Endothelial cell of umbilical vein (primary cell): ENCODE results near the gene HTR3E.

Experiments
- CTCF ChIP-seq, 2 donors: IDR thresholded peaks; 1 replicate in 1 of 2; 2 replicates in 1 of 2; pipeline ENCODE4 v1.5.1; 2011; ENCODE audit warnings: low read length in 2 of 2, mild to moderate bottlenecking in 2 of 2, moderate library complexity in 2 of 2, control low read depth in 1 of 2, inconsistent platforms in 1 of 2, low read depth in 1 of 2; ENCODE audit not compliant: insufficient read depth in 1 of 2; ENCODE audit errors: extremely low read depth in 1 of 2
- EZH2 ChIP-seq: IDR thresholded peaks from 2 replicates; pipeline ENCODE4 v1.6.1; 2012; ENCODE audit warnings: borderline replicate concordance, low read depth, mild to moderate bottlenecking, moderate library complexity, low read length, inconsistent platforms; ENCODE audit not compliant: severe bottlenecking
- FOS ChIP-seq: IDR thresholded peaks from 2 replicates; pipeline ENCODE4 v1.6.1; 2011; ENCODE audit warnings: mild to moderate bottlenecking, low read length, moderate library complexity, borderline replicate concordance; ENCODE audit not compliant: insufficient read depth
- GATA2 ChIP-seq: IDR thresholded peaks from 2 replicates; pipeline ENCODE4 v1.7.0; 2011; ENCODE audit warnings: low read depth, mild to moderate bottlenecking, moderate library complexity, mixed read lengths, low read length; ENCODE audit not compliant: insufficient read length, insufficient read depth
- JUN ChIP-seq: IDR thresholded peaks from 2 replicates; pipeline ENCODE4 v1.6.1; 2011; ENCODE audit warnings: borderline replicate concordance, low read depth; ENCODE audit not compliant: insufficient read length, insufficient read depth
- MAX ChIP-seq: IDR thresholded peaks from 2 replicates; pipeline ENCODE4 v1.6.1; 2011; ENCODE audit not compliant: insufficient read depth, insufficient read length
- MYC ChIP-seq: IDR thresholded peaks from one replicate; pipeline ENCODE4 v1.6.1; 2011; ENCODE audit warnings: mild to moderate bottlenecking, low read depth, low read length
- POLR2A ChIP-seq: IDR thresholded peaks from 2 replicates; pipeline ENCODE4 v1.6.1; 2012; ENCODE audit warnings: low read depth, mild to moderate bottlenecking, control low read depth, low read length
- POLR2AphosphoS5 ChIP-seq: IDR thresholded peaks from 2 replicates; pipeline ENCODE4 v1.6.1; 2012; ENCODE audit warnings: low read depth, mild to moderate bottlenecking, control low read depth, low read length, moderate library complexity; ENCODE audit not compliant: insufficient read depth

- TF ChIP-seq CTCF (IDR thresholded peaks at IDR 0.05; ENCODE audit: extremely low read depth in 1 of 2, insufficient read depth in 1 of 2, low read depth in 1 of 2, low read length in 2 of 2) (no peak), EZH2 (no peak), POLR2A (no peak), POLR2AphosphoS5 (no peak), MYC (no peak), JUN (no peak), GATA2 (no peak), FOS (no peak), MAX (no peak)
Observed at GRCh38 chr3:184092199-184092598, 4.7 kb upstream of the HTR3E start.
